Ramos (cell line): ENCODE measurements around the gene OR10H4.
"Not testable (repeated sequence)": the region's sequence is repeated elsewhere in the genome, so short reads cannot be mapped to it uniquely, and the experiment has no call there.

ENCODE experiments used
- in situ Hi-C: fragments of 300-500 bp; cut with MboI; formaldehyde crosslinking; loops from one replicate; pipeline ENCODE4 v1.14.3; 2022; ENCODE audit warnings: low sequenced_read_pairs; ENCODE audit not compliant: unreplicated experiment

Gene OR10H4

GRCh38 chr19:15936950-15937349 is 11.9 kb upstream of the OR10H4 start:
- in situ Hi-C loops = no loop called here

GRCh38 chr19:15937771-15938170 is 11.0 kb upstream of the OR10H4 start:
- in situ Hi-C loops = no loop called here

GRCh38 chr19:15944401-15944800 is 4.4 kb upstream of the OR10H4 start:
- in situ Hi-C loops = no loop called here

- in situ Hi-C loops = no loop called here
These were observed 3.5 kb upstream of the OR10H4 start for GRCh38 chr19:15945301-15945700.

DNA sequence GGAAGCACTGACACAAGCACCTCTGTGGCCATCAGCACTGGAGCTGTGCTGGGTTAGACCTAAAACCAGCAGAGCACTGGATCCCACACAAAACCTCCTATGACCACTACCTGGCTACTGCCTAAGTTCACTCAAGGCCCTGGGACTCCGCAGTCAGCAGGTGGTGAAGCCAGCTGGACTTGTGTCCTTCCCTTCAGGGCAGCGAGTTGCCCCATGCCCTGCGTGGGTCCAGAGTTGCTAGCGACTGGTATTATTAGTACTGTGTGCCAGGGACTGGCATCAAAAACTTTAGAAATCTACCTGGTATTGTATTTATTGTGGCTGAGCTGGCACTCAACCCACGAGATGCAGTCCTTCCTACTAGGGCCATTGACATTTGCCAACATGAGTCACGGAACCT is 6.0 kb downstream of the OR10H4 start:
- in situ Hi-C loops = no loop called here

DNA sequence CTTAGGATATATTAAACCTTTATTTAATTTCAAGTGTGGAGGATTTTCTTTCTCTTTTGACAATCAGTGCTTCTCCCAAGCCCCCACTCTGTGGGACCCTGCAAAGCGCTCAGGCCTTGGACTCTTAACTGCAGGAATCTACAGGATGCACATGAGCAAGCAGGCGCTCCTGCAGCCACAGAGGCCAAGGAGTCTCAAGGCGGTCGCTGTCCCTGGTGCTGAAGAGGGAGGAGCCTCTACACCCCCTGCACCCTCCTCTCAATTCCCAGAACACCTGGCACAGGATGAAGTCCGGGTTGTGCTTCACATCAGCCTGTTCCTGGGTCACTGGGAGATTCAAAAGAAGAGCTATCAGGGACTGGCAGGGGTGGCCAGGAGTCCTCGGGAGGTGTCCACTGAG is 13.5 kb downstream of the OR10H4 start:
- in situ Hi-C loops = no loop called here

GRCh38 chr19:15964231-15964630 is 15.4 kb downstream of the OR10H4 start:
- in situ Hi-C loops = no loop called here

DNA sequence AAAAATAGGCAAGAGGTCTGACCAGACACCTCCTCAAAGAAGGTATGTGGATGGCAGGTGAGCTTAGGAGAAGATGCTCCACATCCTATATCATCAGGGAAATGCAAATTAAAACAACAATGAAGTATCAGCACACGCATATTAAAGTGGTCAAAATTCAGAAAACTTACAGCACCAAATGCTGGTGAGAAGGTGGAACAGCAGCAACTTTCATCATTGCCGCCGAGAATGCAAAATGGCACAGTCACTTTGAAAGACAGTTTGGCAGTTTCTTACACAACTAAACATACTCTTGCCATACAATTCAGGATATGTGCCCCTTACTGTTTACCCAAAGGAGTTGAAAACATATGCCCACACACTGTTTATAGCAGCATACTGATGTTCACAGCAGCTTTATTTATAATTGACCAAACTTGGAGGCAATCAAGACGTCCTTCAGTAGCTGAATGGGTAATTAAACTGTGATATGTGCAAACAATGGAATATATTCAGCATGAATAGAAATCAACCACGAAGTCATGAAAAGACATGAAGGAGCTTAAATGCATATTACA is 22.5 kb downstream of the OR10H4 start:
- in situ Hi-C loops = no loop called here

DNA sequence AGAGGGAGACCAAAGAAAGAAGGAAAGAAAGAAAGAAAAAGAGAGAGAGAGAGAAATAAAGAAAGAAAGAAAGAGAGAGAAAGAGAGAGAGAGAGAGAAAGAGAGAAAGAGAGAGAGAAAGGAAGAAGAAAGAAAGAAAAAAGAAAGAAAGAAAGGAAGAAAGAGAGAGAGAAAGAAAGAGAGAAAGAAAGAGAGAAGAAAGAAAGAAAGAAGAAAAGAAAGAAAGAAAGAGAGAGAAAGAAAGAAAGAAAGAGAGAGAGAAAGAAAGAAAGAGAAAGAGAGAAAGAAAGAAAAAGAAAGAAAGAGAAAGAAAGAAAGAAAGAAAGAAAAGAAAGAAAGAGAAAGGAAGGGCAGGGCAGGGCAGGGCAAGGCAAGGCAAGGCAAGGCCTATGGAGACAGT is 23.2 kb downstream of the OR10H4 start:
- in situ Hi-C loops = not testable (repeated sequence)

- in situ Hi-C loops = no loop called here
These were observed 26.0 kb downstream of the OR10H4 start for GRCh38 chr19:15974856-15975255.

DNA sequence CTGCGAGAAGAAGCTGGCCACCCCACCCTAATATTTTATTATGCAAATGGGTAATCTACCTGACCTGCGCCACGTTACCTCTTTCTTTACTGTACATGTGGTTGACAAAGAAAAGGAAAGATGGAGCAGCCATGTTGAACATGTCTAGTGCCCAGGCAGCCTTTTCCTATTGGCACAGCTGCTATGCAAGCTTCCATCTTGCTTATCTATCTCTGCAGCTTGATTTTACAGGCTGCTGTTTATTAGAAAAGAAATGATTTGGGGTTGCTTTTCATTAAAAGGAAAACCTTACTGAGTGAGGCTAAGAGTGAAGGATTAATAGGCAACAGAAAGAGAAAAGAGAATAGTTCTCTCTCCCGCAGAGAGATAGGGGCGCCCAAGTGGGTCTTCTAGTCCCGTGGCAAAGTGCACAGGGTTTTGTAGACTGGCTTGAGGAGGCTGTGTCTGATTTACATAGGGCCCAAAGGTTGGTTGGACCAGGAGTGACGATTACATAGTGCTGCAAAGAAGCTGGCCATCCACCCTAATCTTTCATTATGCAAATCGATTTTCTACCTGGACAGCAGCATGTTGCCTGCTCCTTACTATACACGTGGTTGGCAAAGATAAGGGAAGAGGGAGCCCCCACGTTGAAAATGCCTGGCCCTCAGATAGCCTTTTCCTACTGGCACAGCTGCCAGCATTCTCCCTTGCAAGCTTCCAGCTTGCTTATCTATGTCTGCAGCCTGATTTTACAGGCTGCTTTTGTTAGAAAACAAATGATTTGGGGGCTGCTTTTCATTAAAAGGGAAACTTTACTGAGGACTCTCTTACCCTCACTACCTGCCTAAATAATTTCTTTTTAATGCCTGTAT is 28.3 kb downstream of the OR10H4 start:
- in situ Hi-C loops = no loop called here

DNA sequence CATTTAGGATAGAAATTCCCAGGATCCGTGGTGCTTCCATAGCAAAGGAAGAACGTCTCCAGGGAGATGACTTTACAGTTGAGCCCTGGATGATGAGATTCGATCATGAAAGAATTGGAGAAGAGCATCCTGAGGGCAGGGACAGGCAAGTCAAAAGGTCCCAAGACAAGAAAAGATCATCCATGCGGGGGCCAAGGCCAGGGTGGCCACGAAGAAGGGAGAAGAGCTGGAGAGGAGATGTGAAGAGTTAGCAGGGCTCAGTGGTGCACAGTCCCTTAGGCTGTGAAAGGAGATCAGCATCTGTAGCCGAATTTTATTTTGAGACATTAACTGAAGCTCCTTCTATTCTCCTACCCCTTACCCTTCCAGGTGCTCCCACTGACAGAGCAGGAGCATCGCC is 28.9 kb downstream of the OR10H4 start:
- in situ Hi-C loops = no loop called here

GRCh38 chr19:15979293-15979692 is 30.5 kb downstream of the OR10H4 start:
- in situ Hi-C loops = no loop called here

GRCh38 chr19:15985831-15986230 is 37.0 kb downstream of the OR10H4 start:
- in situ Hi-C loops = not testable (repeated sequence)

DNA sequence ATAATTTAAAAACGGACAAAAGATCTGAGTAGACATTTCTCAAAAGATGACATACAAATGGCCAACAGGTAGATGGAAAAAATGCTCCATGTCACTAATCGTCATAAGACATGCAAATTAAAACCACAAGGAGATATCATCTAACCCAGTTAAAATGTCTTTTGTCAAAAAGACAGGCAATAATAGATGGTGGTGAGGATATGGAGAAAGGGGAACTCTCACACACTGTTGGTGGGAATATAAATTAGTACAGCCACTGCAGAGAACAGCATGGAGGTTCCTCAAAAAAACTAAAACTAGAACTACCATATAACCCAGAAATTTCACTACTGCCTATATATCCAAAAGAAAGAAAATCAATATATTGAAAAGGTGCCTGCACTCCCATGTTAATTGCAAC is 37.9 kb downstream of the OR10H4 start:
- in situ Hi-C loops = no loop called here

GRCh38 chr19:15989889-15990288 is 41.1 kb downstream of the OR10H4 start:
- in situ Hi-C loops = no loop called here

DNA sequence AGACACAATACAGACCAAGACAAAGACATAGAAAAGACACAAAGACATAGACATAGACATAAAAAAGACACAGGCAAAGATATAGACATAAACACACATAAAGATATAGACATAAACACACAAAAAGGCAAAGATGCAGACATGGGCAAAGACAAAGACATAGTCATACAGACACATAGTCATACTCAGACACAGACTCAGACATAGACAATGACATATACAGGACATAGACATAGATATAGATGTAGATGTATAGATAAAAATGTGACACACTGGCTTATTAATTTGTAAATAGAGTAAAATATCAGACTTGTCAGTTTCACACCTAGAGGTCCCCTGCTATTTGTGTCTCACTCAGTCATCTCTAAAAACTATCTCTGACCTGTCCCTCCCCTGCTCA is 42.8 kb downstream of the OR10H4 start:
- in situ Hi-C loops = no loop called here

DNA sequence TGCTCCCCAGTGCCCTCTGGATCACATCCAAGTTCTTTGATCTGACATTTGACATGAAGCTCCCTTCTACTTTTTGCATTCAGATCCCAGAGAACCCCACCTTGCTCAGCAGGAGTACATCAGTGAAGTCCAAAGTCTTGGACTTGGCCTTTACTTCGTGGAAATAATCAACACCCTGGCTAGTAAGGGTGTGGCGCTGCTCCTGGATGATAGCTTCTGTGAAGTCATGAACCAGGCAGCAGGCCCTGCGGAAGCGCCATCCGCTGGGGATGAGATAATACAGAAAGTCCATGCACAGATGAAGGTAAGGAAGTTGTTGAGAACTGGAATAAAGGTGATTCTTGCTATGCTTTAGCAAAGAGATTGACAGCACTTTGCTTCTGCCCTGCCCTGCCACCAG is 43.2 kb downstream of the OR10H4 start:
- in situ Hi-C loops = no loop called here

GRCh38 chr19:15995536-15995935 is 46.7 kb downstream of the OR10H4 start:
- in situ Hi-C loops = no loop called here

DNA sequence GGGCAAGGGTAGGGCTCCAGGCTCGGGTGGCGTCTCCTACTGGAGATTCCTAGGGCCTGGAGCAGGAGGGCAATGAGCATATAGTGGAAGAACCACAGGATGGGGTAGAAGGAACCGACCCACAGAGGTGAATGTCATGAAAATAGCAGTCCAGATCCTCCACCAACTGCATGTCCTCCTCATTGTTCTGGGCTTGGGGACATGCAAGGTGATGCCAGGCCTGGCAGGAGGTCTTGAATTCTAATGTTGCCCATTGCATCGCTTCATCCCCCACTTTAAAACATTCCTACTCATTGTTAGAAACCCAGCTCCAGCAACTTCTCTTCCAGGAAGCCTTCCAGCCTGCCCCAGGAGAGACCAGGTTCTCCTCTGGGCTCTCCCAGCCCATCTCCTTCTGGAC is 49.4 kb downstream of the OR10H4 start:
- in situ Hi-C loops = no loop called here
